HG03469 (cell line): ENCODE data around the gene AKAP8L.

ENCODE experiments used
- ATAC-seq: cut with Tn5 transposase; IDR thresholded peaks from one replicate; pipeline ENCODE4 v1.9.1; 2021; ENCODE audit warnings: mild to moderate bottlenecking, moderate library complexity, moderate number of reproducible peaks; ENCODE audit not compliant: unreplicated experiment

The AKAP8L gene

GRCh38 chr19:15418579-15419412 is at the start of gene AKAP8L:
Gene AKAP8L, minus strand, starts transcription at chr19:15418988. Its CDS starts 65 bp downstream, at chr19:15418923.
- peak; percentile 77 for ATAC-seq

- no peak for ATAC-seq
Observed at GRCh38 chr19:15467734-15468214, 49.0 kb upstream of the AKAP8L start.

GRCh38 chr19:15466851-15467733 is 48.3 kb upstream of the AKAP8L start:
- no peak for ATAC-seq

- ATAC-seq = no peak
Observed at GRCh38 chr19:15464394-15465385, 45.9 kb upstream of the AKAP8L start, which contains the start of gene RASAL3. Gene RASAL3, minus strand, starts transcription at chr19:15464544. Its CDS starts 186 bp downstream, at chr19:15464358.

DNA sequence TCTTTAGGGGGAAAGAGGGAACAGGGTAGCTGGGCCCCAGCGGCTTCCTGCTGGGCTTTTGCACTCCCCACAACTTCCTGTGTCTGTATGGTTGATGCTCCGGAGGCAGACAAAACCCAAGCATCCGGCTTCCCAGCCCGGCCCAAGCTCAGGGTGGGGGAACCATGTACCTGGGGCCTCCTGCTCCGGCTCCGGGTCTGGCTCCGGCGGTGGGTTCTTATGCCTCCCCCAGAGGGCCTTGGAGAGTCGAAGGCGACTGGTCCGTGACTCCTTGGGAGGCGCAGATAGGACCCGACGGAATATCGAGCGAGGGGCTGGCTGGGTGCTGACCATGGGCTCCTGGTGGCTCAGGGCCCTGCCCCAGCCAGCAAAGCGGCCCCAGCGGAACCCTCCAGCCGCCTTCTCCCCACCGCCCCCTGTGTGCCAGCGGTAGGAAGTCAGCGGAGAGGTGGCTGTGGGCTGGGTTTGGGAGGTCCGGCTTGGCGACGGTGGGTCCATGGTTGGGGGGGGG is 45.1 kb upstream of the AKAP8L start:
- ATAC-seq = no peak

DNA sequence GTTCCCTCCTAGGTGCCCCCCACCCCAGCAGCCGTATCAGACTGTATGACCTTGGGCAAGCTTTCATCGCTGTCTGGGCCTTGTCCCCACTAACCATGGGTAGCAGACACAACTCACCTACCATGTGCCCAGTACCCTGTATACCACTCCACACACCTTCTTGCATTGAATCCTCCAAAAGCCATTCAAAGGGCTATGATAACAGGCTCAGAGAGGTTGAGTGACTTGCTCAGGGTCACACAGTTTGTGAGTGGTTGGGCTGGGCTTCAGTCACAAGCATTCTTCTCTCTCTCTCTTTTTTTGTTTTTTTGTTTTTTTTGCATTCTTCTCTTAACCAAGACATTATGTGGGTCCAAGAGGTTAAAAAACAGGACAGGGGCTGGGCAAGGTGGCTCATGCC is 42.9 kb upstream of the AKAP8L start:
- no peak for ATAC-seq

DNA sequence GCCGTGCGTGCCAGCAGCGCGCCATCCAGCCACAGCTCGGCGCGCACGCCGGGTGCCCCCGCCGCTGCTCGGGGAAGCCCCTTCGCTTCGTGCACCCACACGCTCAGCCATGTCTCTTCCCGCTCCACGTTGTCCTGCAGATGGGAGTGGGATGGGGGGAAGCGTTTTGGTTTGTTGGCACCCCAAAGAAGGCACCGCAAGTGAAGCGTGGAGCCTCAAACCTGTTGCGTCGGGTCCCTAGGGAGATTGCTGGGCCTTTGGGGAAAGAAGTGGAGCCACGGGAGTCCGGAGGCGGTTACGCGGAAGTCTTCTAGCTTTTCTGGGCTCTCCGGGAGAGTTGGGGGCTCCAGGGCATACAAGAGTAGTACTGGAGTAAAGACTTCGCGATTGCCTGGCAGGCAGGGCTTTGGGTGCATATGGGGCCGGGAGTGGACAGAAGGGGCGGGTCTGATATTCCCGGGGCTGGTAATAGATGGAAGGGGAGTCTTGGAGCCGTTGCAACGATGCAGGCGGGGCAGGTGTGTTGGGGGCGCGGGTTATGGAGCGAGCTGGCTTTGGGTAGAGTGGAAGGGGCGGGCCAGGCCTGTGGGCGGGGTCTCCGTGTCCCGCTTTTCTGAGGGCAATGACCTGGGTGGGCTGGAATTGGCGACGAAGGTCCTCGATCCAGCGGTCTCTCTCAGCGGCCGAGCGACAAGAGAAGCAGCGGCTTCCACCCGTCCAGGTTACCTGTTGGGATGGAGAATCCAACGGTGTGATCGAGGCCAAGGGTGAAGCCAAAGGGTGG is 39.1 kb upstream of the AKAP8L start:
- ATAC-seq = no peak

DNA sequence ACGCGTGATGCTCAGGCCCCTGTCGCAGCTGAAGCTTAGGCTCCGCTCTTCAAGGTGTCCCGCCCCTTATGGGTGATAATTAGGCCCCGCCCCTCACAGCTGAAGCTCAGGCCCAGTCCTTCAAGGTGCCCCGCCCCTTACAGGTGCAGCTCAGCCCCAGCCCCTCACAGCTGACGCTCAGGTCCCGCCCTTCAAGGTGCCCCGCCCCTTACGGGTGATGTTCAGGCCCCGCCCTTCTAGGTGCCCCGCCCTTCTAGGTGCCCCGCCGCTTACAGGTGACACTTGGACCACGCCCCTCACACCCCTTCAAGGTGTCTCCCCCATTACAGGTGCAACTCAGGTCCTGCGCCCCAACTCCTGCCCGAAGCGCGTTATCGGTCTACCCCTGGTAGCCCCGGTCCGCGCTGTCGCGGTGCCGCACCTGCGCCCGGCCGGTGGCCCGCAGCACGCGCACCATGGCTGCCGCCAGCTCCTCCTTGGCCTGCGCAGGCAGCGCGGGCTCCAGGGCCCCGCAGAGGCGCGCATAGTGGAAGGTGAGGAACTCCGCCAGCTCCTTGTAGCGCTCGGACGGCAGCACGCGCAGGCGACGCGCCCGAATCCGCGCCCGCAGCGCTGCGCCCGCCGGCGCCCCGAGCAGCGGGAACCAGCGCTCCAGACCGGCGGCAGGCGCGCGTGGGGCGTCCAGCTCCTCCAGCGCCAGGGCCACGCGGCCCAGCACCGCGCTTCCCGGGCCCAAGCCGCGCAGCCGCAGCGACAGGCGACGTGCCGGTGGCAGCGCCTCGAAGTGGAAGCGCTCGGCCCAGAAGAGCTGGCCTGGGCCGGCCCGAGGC is 38.3 kb upstream of the AKAP8L start:
- ATAC-seq = no peak

- no peak for ATAC-seq
Observed at GRCh38 chr19:15456441-15456840, 37.7 kb upstream of the AKAP8L start.

GRCh38 chr19:15455996-15456395 is 37.2 kb upstream of the AKAP8L start:
- no peak for ATAC-seq

DNA sequence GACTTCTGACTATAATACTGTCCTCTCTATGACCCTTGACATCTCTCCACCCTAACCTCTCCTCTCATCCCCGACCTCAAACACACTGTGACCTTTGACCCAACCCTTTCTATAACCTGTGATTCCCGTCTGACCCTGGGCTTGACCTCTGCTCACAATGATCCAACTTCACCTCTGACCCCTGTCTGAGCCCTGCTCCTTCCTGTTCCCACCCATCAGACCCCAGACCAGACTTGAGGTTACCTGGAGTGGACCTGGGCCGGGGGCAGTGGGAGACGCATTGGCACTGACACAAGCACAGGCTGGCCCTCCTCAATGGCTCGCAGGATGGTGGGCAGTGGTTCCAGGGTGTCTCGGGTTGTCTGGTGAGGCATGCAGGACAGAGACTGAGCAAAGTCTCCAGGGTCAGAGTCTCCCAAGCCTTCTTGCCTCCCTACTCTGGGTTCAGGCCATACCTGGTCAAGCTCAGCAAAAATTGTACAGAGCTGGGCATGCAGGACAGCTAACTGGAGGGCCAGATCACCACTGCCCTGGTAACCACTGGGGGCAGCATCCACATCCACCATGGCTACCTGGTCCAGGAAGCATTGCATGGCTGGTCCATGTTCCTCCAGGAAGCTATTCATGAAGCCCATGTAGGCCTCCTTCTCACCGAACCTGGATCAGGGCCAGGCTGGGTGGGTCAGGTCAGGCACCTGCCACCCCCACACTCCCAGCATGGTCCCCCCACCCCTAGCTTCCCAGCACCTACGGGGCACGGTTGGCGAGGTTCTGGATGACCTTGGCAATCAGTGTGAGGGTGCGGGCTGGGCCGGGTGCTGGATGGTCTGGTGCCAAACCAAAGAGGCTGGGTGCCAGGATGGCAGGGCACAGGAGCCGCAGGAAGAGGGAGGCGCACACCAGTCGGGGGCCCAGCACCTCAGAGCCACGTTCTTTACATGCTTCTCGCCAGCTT is 35.4 kb upstream of the AKAP8L start:
- no peak for ATAC-seq

DNA sequence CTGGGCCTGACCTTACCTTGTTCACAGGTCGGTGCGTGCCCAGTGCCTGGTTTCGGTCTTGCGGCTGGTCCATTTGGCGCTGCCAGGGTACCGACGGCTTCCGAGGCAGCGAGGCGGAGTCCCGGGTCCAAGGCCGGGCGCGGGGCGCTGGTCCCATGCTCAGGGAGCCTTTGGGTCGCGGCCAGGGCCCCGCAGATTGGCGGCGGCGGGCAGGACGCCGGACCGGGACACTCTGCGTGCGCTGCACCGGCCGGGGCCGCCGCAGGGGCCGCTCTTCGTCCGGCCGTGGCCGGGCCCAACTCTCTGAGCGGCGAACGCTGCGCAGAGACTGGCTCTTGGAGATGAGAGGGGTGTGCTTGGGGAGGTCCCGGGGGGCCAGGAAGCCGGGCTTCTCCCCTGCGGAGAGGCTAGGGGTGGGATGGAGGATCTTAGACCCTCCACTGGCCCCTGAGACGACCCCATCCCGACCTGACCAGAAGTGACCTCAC is 34.3 kb upstream of the AKAP8L start:
- no peak for ATAC-seq

DNA sequence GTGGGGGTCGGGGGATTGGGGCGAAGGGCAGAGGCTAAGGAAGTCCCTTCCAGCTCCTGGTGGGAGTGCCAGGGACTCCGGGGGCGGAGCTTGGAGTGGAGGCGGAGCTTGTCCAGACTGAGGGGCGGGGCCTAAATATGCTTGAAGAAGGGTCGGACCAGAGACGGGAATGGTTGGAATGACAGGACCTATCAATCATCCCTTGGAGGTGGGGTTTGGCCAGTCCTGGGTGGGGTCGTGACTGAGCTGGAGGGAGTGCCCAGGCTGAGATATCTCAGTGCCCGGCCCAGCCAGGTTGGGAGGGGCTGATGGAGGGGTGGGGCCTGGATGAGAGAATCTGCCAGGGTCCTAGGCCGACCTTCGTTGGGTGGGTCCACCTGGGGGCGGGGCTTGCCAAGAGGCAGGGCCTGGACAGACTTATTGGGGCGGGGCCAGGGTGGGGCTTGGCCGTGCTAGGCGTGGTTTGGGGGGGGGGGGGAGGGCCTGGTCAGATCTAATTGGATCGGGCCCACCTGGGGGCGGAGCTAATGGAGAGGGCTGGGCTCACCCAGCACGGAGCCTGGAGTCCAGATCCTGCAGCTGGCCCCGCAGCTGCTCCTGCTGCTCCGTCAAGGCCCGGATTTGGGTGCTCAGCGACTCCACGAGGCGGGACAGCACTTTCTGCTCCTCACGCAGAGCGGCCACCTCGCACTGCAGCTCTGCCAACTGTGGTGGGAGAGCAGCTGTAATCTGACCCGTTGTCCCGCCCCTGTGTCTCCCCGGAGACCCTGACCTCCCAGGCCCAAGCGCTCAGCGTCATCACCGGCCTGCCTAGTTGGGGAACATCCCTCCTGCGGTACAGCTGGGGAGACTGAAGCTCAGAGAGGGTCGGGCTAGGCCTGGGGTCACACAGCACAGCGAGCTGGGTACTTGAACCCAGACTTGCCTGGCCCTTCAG is 33.6 kb upstream of the AKAP8L start:
- no peak for ATAC-seq

DNA sequence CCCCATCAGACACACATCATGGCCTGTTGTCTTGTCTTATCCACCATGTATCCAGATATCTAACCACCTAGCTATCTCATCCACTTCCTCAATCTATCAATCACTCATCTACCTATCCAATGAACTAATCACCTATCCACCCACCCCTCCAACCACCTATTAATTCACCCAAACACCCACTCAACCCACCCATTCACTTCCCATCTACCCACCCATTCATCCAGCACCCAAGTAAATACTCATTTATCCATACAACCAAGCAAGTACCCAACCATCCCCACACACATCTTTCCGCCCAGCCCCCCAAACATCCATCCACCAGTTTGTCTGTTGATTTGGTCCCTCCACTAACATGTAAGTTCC is 31.7 kb upstream of the AKAP8L start:
- ATAC-seq = no peak

GRCh38 chr19:15449620-15450527 is 31.1 kb upstream of the AKAP8L start, which contains the start of gene WIZ:
Gene WIZ, minus strand, starts transcription at chr19:15449956. Its CDS starts 1,649 bp downstream, at chr19:15448307.
- no peak for ATAC-seq
